Upper lobe of left lung (tissue), 6 donors: ENCODE results near the gene KRTAP10-2. TPM values are rescaled to one million over a fixed set of nuclear protein-coding genes. Genes with fewer than 3 reads are reported as not detected.
A peak's percentile ranks its signal among the peaks of the same experiment; 100 is the strongest.
"Not testable (repeated sequence)": the region's sequence is repeated elsewhere in the genome, so short reads cannot be mapped to it uniquely, and the experiment has no call there.

Source experiments
- ATAC-seq, 2 donors: fragments of 200-7000 bp; cut with Tn5 transposase; one replicate each; pipeline ENCODE4 v1.9.1; 2022; ENCODE audit warnings: mild to moderate bottlenecking in 2 of 2, moderate library complexity in 2 of 2; ENCODE audit not compliant: low FRiP score in 2 of 2
- DNase-seq, 2 donors: peaks; one replicate each; pipeline ENCODE4 v3.0.0-alpha.2; 2019 to 2020
- H3K27ac ChIP-seq, 4 donors: fragments of 200-600 bp; sonication (generic); one replicate each; pipeline ENCODE4 v1.5.1; 2016 to 2019
- H3K27me3 ChIP-seq, 4 donors: fragments of 200-600 bp; sonication (generic); one replicate each; pipeline ENCODE4 v1.5.1; 2017 to 2019
- H3K36me3 ChIP-seq, 4 donors: fragments of 200-600 bp; sonication (generic); one replicate each; pipeline ENCODE4 v1.5.1; 2016 to 2019
- H3K4me1 ChIP-seq, 4 donors: fragments of 200-600 bp; sonication (generic); one replicate each; pipeline ENCODE4 v1.5.1; 2018 to 2019
- H3K4me3 ChIP-seq, 4 donors: fragments of 200-600 bp; sonication (generic); one replicate each; pipeline ENCODE4 v1.5.1; 2017 to 2019; ENCODE audit warnings: mild to moderate bottlenecking in 2 of 4, moderate library complexity in 1 of 4
- H3K9me3 ChIP-seq, 4 donors: fragments of 200-600 bp; sonication (generic); one replicate each; pipeline ENCODE4 v1.5.1; 2018 to 2019
- CTCF ChIP-seq, 6 experiments: fragments of 450-650 bp in 4 of 6; fragments of 200-600 bp in 2 of 6; sonication (generic) in 2 of 6; IDR thresholded peaks; one replicate each; pipeline ENCODE4 v1.5.1; 2016 to 2019; ENCODE audit warnings: antibody characterized with exemption in 6 of 6
- EP300 ChIP-seq, 4 donors: sonication (generic); formaldehyde crosslinking; IDR thresholded peaks; one replicate each; pipeline ENCODE4 v1.5.1; 2017; ENCODE audit warnings: antibody characterized with exemption in 4 of 4, control low read depth in 2 of 4
- POLR2A ChIP-seq, 4 donors: fragments of 450-650 bp; IDR thresholded peaks; one replicate each; pipeline ENCODE4 v1.5.1; 2016 to 2017; ENCODE audit warnings: antibody characterized with exemption in 4 of 4, mild to moderate bottlenecking in 2 of 4
- POLR2AphosphoS5 ChIP-seq, 2 donors: sonication (generic); formaldehyde crosslinking; IDR thresholded peaks; one replicate each; pipeline ENCODE4 v1.5.1; 2017; ENCODE audit warnings: antibody characterized with exemption in 2 of 2
- WGBS, 2 donors: methylation state at CpG; one replicate each; pipeline ENCODE4 v1.1.5; 2017 to 2018; 5-methylcytosine and 5-hydroxymethylcytosine counted together
- total RNA-seq, 6 donors: library from RNA; depleted of rRNA in 4 of 6; stranded (reverse); fragments of >200 nt in 4 of 6; gene quantifications; one replicate each; pipeline versions ENCODE4 v1.1.0 to v1.2.1, GENCODE V29; 2016 to 2021
- donor health status: DM: no; HTN: no; CAD: no; lungs with moderate emphysema.
- donor health status: DM: no; HTN: yes; CAD: no; lungs with severe emphysema.

Gene KRTAP10-2
- total RNA-seq, 6 donors from 2014 or later = not detected

GRCh38 chr21:44581158-44581557 lies 29.9 kb upstream of the KRTAP10-2 start:
- Histone ChIP-seq H3K36me3 (no peaks in the 10 kb centered on the region), H3K4me1 (no peaks in the 10 kb centered on the region), H3K27me3 (no peaks in the 10 kb centered on the region), H3K27ac (no peak overlapping the region), H3K9me3 (peaks cover 0 to 31% (median 15%) of the 10 kb centered on the region in 4 donors), H3K4me3 (no peak overlapping the region)
- 76 to 87% methylated on average over 3 of the region's 3 CpGs for WGBS, 2 donors
- ATAC-seq (no peak), DNase-seq (no peak)
- TF ChIP-seq POLR2A (IDR thresholded peaks at IDR 0.05) = no peak
- no peak for TF ChIP-seq CTCF (IDR thresholded peaks at IDR 0.05)

GRCh38 chr21:44580231-44580821 lies 29.0 kb upstream of the KRTAP10-2 start, which contains the start of gene KRTAP10-5:
Gene KRTAP10-5 (minus strand): TSS chr21:44580604. CDS start chr21:44580578, 26 bp downstream.
- not testable (repeated sequence) for H3K36me3 ChIP-seq, H3K27ac ChIP-seq, ATAC-seq, H3K4me1 ChIP-seq, H3K27me3 ChIP-seq, H3K4me3 ChIP-seq
- WGBS, 2 donors = 48 to 60% methylated on average over 16 to 19 of the region's 19 CpGs
- DNase-seq = peak in 1 of 2 donors; percentile 75
- peaks cover 0 to 31% (median 15%) of the 10 kb centered on the region in 4 donors for H3K9me3 ChIP-seq

GRCh38 chr21:44579833-44580144 lies 28.5 kb upstream of the KRTAP10-2 start:
- Histone ChIP-seq H3K27ac (no peak overlapping the region), H3K4me3 (no peak overlapping the region), H3K27me3 (no peaks in the 10 kb centered on the region), H3K4me1 (no peaks in the 10 kb centered on the region), H3K9me3 (peaks cover 0 to 31% (median 15%) of the 10 kb centered on the region in 4 donors), H3K36me3 (no peaks in the 10 kb centered on the region)
- 74 to 80% methylated on average over 7 of the region's 7 CpGs for WGBS, 2 donors
- no peak for ATAC-seq
- TF ChIP-seq POLR2A (IDR thresholded peaks at IDR 0.05) (no peak), CTCF (IDR thresholded peaks at IDR 0.05) (no peak), POLR2AphosphoS5 (IDR thresholded peaks at IDR 0.05) (no peak), EP300 (IDR thresholded peaks at IDR 0.05) (no peak)
- no peak for DNase-seq

GRCh38 chr21:44579056-44579832 lies 27.9 kb upstream of the KRTAP10-2 start:
- ATAC-seq (no peak), DNase-seq (no peak)
- Histone ChIP-seq H3K4me3 (no peak overlapping the region), H3K27me3 (no peaks in the 10 kb centered on the region), H3K27ac (no peak overlapping the region), H3K9me3 (peaks cover 0 to 31% (median 15%) of the 10 kb centered on the region in 4 donors), H3K4me1 (no peaks in the 10 kb centered on the region), H3K36me3 (no peaks in the 10 kb centered on the region)
- WGBS, 2 donors = 69 to 82% methylated on average over 12 to 19 of the region's 22 CpGs
- TF ChIP-seq EP300 (IDR thresholded peaks at IDR 0.05) (no peak), CTCF (IDR thresholded peaks at IDR 0.05) (no peak), POLR2AphosphoS5 (IDR thresholded peaks at IDR 0.05) (no peak), POLR2A (IDR thresholded peaks at IDR 0.05) (no peak)

- WGBS, 2 donors = 85 to 95% methylated on average over 6 to 17 of the region's 17 CpGs
- H3K27me3 ChIP-seq = no peaks in the 10 kb centered on the region
- DNase-seq (no peak), ATAC-seq (no peak)
- TF ChIP-seq EP300 (IDR thresholded peaks at IDR 0.05) = no peak
- TF ChIP-seq CTCF (IDR thresholded peaks at IDR 0.05) = no peak
- H3K4me1 ChIP-seq = no peaks in the 10 kb centered on the region
- no peak overlapping the region for H3K4me3 ChIP-seq
- no peak overlapping the region for H3K27ac ChIP-seq
- peaks cover 0 to 31% (median 15%) of the 10 kb centered on the region in 4 donors for H3K9me3 ChIP-seq
- H3K36me3 ChIP-seq = no peaks in the 10 kb centered on the region
Measured at GRCh38 chr21:44578371-44579055, 27.2 kb upstream of the KRTAP10-2 start.
